ENCODE measurements around the gene LRRTM1. TPM values are rescaled to one million over a fixed set of nuclear protein-coding genes. Genes with fewer than 3 reads are reported as not detected.
A peak's percentile ranks its signal among the peaks of the same experiment; 100 is the strongest.

The LRRTM1 gene
- total and polyA plus RNA-seq, 5 experiments from 2014 or later: not detected

- peak overlapping the region in 1 of 10 donors; percentile 8 for H3K4me3 Mint-ChIP-seq
- POLR2A ChIA-PET: no interaction called here
- no peak overlapping the region for H3K27ac Mint-ChIP-seq
- H3K27me3 Mint-ChIP-seq: peaks cover 21 to 51% (median 36%) of the 10 kb centered on the region in 5 donors
- peaks cover 0 to 4% (median 0%) of the 10 kb centered on the region in 3 donors for H3K36me3 Mint-ChIP-seq
- H3K9me3 Mint-ChIP-seq: peaks cover 0 to 16% (median 0%) of the 10 kb centered on the region in 9 donors
- ATAC-seq (no peak), DNase-seq (no peak)
- peaks cover 0 to 2% (median 0%) of the 10 kb centered on the region in 4 donors for H3K4me1 Mint-ChIP-seq
Measured at GRCh38 chr2:80299661-80300060, 4.9 kb downstream of the LRRTM1 start.

GRCh38 chr2:80298954-80299353 is 5.6 kb downstream of the LRRTM1 start:
- H3K36me3 Mint-ChIP-seq: peaks cover 0 to 4% (median 0%) of the 10 kb centered on the region in 3 donors
- H3K27ac Mint-ChIP-seq: no peak overlapping the region
- POLR2A ChIA-PET: no interaction called here
- no peak for DNase-seq
- H3K4me1 Mint-ChIP-seq: peaks cover 0 to 2% (median 0%) of the 10 kb centered on the region in 4 donors
- H3K9me3 Mint-ChIP-seq: peaks cover 0 to 16% (median 0%) of the 10 kb centered on the region in 9 donors
- H3K27me3 Mint-ChIP-seq: peaks cover 21 to 45% (median 34%) of the 10 kb centered on the region in 5 donors
- no peak overlapping the region for H3K4me3 Mint-ChIP-seq
- no peak for ATAC-seq

- no peaks in the 10 kb centered on the region for H3K4me1 Mint-ChIP-seq
- H3K27me3 Mint-ChIP-seq: peaks cover 0 to 9% (median 3%) of the 10 kb centered on the region in 5 donors
- peaks cover 0 to 32% (median 4%) of the 10 kb centered on the region in 9 donors for H3K9me3 Mint-ChIP-seq
- POLR2A ChIA-PET: no interaction called here
- no peak for ATAC-seq
- no peak for DNase-seq
- H3K36me3 Mint-ChIP-seq: no peaks in the 10 kb centered on the region
- H3K27ac Mint-ChIP-seq: no peak overlapping the region
- H3K4me3 Mint-ChIP-seq: no peak overlapping the region
Measured at GRCh38 chr2:80293039-80293438, 11.5 kb downstream of the LRRTM1 start.

GRCh38 chr2:80292474-80292873 is 12.1 kb downstream of the LRRTM1 start:
- peaks cover 0 to 32% (median 4%) of the 10 kb centered on the region in 9 donors for H3K9me3 Mint-ChIP-seq
- peaks cover 0 to 9% (median 3%) of the 10 kb centered on the region in 5 donors for H3K27me3 Mint-ChIP-seq
- POLR2A ChIA-PET: no interaction called here
- no peaks in the 10 kb centered on the region for H3K4me1 Mint-ChIP-seq
- no peak for DNase-seq
- no peaks in the 10 kb centered on the region for H3K36me3 Mint-ChIP-seq
- no peak for ATAC-seq
- H3K4me3 Mint-ChIP-seq: no peak overlapping the region
- no peak overlapping the region for H3K27ac Mint-ChIP-seq

- POLR2A ChIA-PET: no interaction called here
- no peak for ATAC-seq
- peaks cover 0 to 3% (median 0%) of the 10 kb centered on the region in 3 donors for H3K36me3 Mint-ChIP-seq
- H3K9me3 Mint-ChIP-seq: peaks cover 0 to 38% (median 6%) of the 10 kb centered on the region in 9 donors
- no peak for DNase-seq
- H3K27ac Mint-ChIP-seq: no peak overlapping the region
- no peaks in the 10 kb centered on the region for H3K4me1 Mint-ChIP-seq
- H3K27me3 Mint-ChIP-seq: peaks cover 0 to 9% (median 2%) of the 10 kb centered on the region in 5 donors
- no peak overlapping the region for H3K4me3 Mint-ChIP-seq
Measured at GRCh38 chr2:80291656-80292055, 12.9 kb downstream of the LRRTM1 start.

- DNase-seq (no peak), ATAC-seq (no peak)
- Mint-ChIP-seq H3K9me3 (peaks cover 0 to 42% (median 7%) of the 10 kb centered on the region in 9 donors), H3K4me3 (no peak overlapping the region), H3K36me3 (peaks cover 0 to 5% (median 0%) of the 10 kb centered on the region in 3 donors), H3K4me1 (no peaks in the 10 kb centered on the region), H3K27ac (no peak overlapping the region), H3K27me3 (no peaks in the 10 kb centered on the region)
- POLR2A ChIA-PET: no interaction called here
Measured at GRCh38 chr2:80288576-80288975, 16.0 kb downstream of the LRRTM1 start.

GRCh38 chr2:80281049-80281448 is 23.5 kb downstream of the LRRTM1 start:
- H3K36me3 Mint-ChIP-seq: peaks cover 0 to 3% (median 0%) of the 10 kb centered on the region in 3 donors
- H3K4me1 Mint-ChIP-seq: no peaks in the 10 kb centered on the region
- POLR2A ChIA-PET: no interaction called here
- H3K27me3 Mint-ChIP-seq: no peaks in the 10 kb centered on the region
- ATAC-seq (no peak), DNase-seq (no peak)
- no peak overlapping the region for H3K27ac Mint-ChIP-seq
- H3K4me3 Mint-ChIP-seq: no peak overlapping the region
- H3K9me3 Mint-ChIP-seq: peaks cover under 1 to 32% (median 6%) of the 10 kb centered on the region in 9 donors

- H3K27ac Mint-ChIP-seq: no peak overlapping the region
- H3K9me3 Mint-ChIP-seq: peaks cover 2 to 31% (median 6%) of the 10 kb centered on the region in 9 donors
- DNase-seq: no peak
Measured at GRCh38 chr2:80280598-80280997, 24.0 kb downstream of the LRRTM1 start.

GRCh38 chr2:80269806-80270205 is 34.7 kb downstream of the LRRTM1 start:
- Mint-ChIP-seq H3K36me3 (no peaks in the 10 kb centered on the region), H3K9me3 (peaks cover 3 to 25% (median 11%) of the 10 kb centered on the region in 9 donors), H3K4me1 (no peaks in the 10 kb centered on the region), H3K27ac (no peak overlapping the region), H3K4me3 (no peak overlapping the region), H3K27me3 (peaks cover 0 to 15% (median 0%) of the 10 kb centered on the region in 5 donors)
- ATAC-seq (no peak), DNase-seq (no peak)
- POLR2A ChIA-PET: no interaction called here

More at GRCh38 chr2:80280598-80280997, 24.0 kb downstream of the LRRTM1 start:
- no peaks in the 10 kb centered on the region for H3K27me3 Mint-ChIP-seq
- no peaks in the 10 kb centered on the region for H3K4me1 Mint-ChIP-seq
- POLR2A ChIA-PET: no interaction called here
- no peak overlapping the region for H3K4me3 Mint-ChIP-seq
- H3K36me3 Mint-ChIP-seq: peaks cover 0 to 3% (median 0%) of the 10 kb centered on the region in 3 donors
- no peak for ATAC-seq

- H3K27ac Mint-ChIP-seq: no peak overlapping the region
- peaks cover 0 to 8% (median 0%) of the 10 kb centered on the region in 5 donors for H3K27me3 Mint-ChIP-seq
- H3K9me3 Mint-ChIP-seq: peaks cover 2 to 20% (median 7%) of the 10 kb centered on the region in 9 donors
- no peaks in the 10 kb centered on the region for H3K4me1 Mint-ChIP-seq
- DNase-seq (no peak), ATAC-seq (no peak)
- POLR2A ChIA-PET: no interaction called here
- no peaks in the 10 kb centered on the region for H3K36me3 Mint-ChIP-seq
- no peak overlapping the region for H3K4me3 Mint-ChIP-seq
Measured at GRCh38 chr2:80266231-80266630, 38.3 kb downstream of the LRRTM1 start.

GRCh38 chr2:80259292-80259691 is 45.3 kb downstream of the LRRTM1 start:
- no peak for ATAC-seq
- H3K27ac Mint-ChIP-seq: no peak overlapping the region
- POLR2A ChIA-PET: no interaction called here
- DNase-seq: no peak
- H3K36me3 Mint-ChIP-seq: no peaks in the 10 kb centered on the region
- no peaks in the 10 kb centered on the region for H3K4me1 Mint-ChIP-seq
- H3K9me3 Mint-ChIP-seq: peaks cover 0 to 12% (median 0%) of the 10 kb centered on the region in 9 donors
- no peak overlapping the region for H3K4me3 Mint-ChIP-seq
- no peaks in the 10 kb centered on the region for H3K27me3 Mint-ChIP-seq

- DNase-seq (no peak), ATAC-seq (no peak)
- Mint-ChIP-seq H3K27me3 (no peaks in the 10 kb centered on the region), H3K27ac (no peak overlapping the region), H3K36me3 (no peaks in the 10 kb centered on the region), H3K4me3 (no peak overlapping the region), H3K9me3 (peaks cover 0 to 12% (median 0%) of the 10 kb centered on the region in 9 donors), H3K4me1 (no peaks in the 10 kb centered on the region)
- POLR2A ChIA-PET: no interaction called here
Measured at GRCh38 chr2:80258793-80259192, 45.8 kb downstream of the LRRTM1 start.

GRCh38 chr2:80258341-80258740 is 46.2 kb downstream of the LRRTM1 start:
- H3K4me1 Mint-ChIP-seq: no peaks in the 10 kb centered on the region
- POLR2A ChIA-PET: no interaction called here
- no peaks in the 10 kb centered on the region for H3K27me3 Mint-ChIP-seq
- peaks cover 0 to 16% (median 2%) of the 10 kb centered on the region in 9 donors for H3K9me3 Mint-ChIP-seq
- ATAC-seq (no peak), DNase-seq (no peak)
- H3K4me3 Mint-ChIP-seq: no peak overlapping the region
- no peak overlapping the region for H3K27ac Mint-ChIP-seq
- H3K36me3 Mint-ChIP-seq: no peaks in the 10 kb centered on the region

- no peaks in the 10 kb centered on the region for H3K4me1 Mint-ChIP-seq
- DNase-seq: no peak
- H3K9me3 Mint-ChIP-seq: peaks cover 0 to 18% (median 2%) of the 10 kb centered on the region in 9 donors
- no peak overlapping the region for H3K27ac Mint-ChIP-seq
- POLR2A ChIA-PET: no interaction called here
- no peaks in the 10 kb centered on the region for H3K36me3 Mint-ChIP-seq
- ATAC-seq: no peak
- H3K4me3 Mint-ChIP-seq: no peak overlapping the region
- no peaks in the 10 kb centered on the region for H3K27me3 Mint-ChIP-seq
Measured at GRCh38 chr2:80257450-80257849, 47.1 kb downstream of the LRRTM1 start.

All from naive thymus-derived CD8-positive, alpha-beta T cell (primary cell).